HG02798 (cell line): ENCODE measurements around the gene INAFM2.

Source experiments
- ATAC-seq: cut with Tn5 transposase; IDR thresholded peaks from one replicate; pipeline ENCODE4 v1.9.1; 2021; ENCODE audit warnings: mild to moderate bottlenecking; ENCODE audit not compliant: unreplicated experiment, poor library complexity

Gene INAFM2

DNA sequence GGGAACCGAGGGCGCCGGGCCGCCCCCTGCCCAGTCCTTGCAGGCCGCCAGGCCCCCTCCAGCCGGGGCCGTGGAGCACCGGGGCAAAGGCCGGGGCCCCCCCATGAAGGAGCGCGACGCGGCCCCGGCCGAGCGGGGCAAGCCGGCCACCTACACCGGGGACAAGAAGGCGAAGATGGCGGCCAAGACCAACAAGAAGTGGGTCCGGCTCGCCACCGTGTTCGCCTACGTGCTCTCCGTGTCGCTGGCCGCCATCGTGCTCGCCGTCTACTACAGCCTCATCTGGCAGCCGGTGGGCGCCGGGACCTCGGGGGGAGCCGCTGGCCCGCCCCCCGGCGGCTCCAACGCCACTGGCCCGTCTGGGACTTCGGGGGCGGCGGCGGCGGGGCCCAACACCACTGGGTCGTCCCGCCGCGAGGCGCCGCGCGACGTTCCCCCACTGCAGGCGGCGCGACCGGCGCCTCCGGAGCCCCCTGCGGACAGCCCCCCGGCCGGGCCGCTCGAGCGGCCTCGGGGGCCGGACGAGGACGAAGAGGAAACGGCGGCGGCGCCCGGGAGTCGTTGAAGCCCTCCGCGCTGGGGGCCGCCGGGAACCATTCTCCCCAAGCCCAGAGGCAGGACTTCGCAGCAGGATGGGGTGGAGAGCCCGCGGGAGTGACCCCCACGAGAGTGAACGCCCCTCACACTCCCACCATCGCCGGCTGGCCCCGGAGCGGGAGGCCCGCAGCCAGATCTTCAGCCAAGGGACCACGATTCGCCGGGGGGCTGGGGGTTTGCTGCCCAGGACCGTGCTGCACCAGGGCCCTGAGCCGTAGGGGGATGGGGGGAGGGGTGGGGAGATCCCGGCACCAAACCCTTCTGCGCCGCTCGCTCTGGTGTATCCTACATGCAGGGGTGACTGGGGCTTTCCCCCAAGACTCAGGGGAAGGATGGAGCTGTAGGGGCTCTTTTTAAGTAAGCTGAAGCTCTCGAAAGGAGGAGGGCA is 753 bp downstream of the INAFM2 start:
- ATAC-seq, result no peak

DNA sequence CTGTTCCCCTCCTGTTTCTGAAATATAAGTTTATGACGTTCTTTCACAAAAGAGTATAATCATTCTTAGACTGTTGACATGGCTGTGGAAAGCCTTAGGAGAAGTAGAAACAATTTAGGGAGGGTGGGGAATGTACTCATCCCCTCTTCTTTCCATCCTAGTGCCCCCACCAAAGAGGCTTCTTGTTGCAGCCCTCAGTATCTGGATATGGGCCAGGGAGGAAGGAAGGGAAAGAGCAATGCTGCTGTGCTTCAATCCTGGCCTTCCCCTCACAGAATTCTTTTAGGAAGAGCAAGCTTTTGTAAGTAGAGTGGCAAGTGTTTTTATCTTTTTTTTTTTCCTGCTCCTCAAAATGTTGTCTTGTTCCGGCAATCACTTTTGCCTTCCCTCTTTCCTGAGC is 1.7 kb downstream of the INAFM2 start:
- ATAC-seq, result no peak

DNA sequence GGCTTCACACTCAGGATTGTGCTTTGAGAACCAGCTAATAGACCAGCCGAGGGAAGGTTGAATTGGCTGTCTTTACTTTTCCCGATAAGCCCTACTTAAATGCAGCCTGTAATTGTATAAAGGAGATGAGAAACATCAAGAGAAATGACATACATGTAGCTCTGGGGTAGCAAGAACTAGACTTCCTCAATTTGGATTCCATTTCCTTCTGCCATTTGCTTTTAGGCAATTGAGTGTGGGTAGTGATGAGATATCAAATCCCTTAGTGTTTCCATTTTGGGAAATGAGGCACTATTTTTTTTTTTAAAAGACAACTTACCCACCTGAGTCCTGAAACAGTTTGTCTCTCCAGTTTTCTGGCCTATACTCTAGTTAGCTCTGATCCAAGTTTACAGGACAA is 2.2 kb downstream of the INAFM2 start:
- no peak for ATAC-seq

- ATAC-seq, result no peak
These were observed 4.0 kb downstream of the INAFM2 start for GRCh38 chr15:40327457-40327856.

DNA sequence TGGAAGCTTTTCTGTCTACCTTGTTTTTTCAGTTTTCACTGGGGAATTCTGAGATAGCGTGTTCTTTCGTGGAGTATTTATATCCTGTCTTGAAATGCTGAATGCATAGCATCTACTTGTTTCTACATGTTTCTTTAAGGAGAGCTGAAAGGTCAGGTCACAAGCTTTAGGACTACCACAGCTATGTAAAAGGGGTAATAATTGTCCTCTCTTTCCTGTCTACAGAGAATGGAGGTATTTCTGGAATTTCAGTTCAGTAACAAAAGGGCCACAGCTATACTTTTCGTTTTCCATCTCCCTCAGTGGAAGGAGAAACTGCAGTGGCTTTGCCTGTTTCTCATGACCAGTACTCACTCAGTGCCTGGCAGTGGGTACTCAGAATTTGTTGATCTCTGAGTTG is 4.7 kb downstream of the INAFM2 start:
- ATAC-seq, result no peak

DNA sequence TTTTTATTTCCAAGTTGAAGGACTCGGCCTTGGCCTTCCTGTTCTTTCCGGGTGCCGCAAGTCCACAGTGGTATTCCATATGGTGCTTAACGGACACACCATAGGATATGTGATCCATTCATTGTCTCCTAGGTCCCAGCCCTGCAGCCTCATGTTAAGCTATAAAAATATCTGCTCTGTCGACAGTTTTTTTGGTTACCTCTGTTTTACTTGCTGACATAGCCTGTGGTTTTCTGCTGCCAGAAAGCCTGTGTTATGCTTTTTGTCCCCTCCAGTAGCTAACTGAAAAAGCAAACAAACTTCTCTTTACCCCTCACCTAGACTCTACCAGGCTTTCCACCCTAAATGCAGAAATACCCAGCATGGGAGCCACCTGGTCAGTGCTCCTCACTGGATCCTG is 5.3 kb downstream of the INAFM2 start:
- ATAC-seq, result no peak

- ATAC-seq, result no peak
These were observed 6.3 kb downstream of the INAFM2 start for GRCh38 chr15:40329804-40330203.

- no peak for ATAC-seq
These were observed 6.9 kb downstream of the INAFM2 start for GRCh38 chr15:40330368-40330836.

DNA sequence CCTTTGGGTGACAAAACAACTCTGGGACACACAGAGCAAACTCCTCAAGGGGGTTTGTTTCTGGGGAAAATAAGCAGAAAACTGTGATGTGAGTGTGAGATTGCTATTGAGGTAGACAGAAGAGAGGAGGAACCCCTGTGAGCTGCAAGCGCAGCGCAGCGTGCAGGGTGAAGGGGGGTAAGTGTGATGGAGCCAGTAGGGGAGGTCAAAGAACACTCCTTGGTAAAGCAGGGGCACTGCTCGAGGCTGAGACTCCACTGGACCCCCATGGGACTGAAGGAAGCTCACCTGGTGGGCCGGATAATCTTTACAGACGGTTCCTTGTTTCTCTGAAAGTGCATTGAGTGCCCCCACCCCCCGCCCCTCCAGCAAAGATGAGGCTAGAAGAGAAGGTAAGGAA is 7.5 kb downstream of the INAFM2 start:
- no peak for ATAC-seq

DNA sequence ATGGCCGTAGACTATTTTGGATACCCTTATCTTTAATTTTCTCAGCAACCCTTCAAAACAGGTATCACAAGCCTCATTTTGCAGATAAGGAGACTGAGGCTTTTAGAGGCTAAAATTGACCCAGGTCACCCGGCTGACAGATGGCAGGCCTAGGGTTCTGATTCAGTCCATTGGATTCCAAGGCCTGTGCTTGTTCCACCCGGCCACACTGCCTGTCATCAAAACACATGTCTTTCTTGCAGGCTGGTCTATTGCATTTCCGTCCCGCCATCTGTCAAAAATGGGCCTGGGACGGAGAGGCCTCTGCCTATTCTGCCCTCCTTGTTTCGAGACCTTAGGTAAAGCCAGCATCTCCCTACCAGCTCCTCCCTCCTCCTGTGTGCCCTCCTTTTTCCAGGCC is 8.1 kb downstream of the INAFM2 start:
- no peak for ATAC-seq

GRCh38 chr15:40332113-40332781 is 8.8 kb downstream of the INAFM2 start:
- no peak for ATAC-seq

GRCh38 chr15:40333922-40334492 is 10.5 kb downstream of the INAFM2 start:
- ATAC-seq, result no peak

DNA sequence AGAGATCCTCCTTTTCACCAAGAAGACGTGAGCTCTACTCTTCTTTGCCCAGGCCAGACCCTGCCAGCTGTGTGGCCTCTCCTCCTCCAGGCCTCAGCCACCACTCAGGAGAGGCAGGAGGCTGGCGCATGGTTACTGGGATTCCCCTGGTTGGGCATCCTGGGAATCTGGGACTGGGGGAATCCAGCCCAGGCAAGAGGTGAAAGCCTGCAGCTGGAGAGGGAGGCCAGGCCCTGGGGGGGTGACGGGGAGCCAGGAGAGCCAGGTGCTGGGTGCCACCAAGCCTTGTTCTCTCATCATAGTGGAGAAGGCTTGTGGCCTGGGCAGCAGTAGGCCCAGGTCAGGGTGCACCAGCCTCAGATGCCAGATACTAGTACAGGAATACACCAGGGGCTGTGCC is 11.0 kb downstream of the INAFM2 start:
- ATAC-seq, result no peak

DNA sequence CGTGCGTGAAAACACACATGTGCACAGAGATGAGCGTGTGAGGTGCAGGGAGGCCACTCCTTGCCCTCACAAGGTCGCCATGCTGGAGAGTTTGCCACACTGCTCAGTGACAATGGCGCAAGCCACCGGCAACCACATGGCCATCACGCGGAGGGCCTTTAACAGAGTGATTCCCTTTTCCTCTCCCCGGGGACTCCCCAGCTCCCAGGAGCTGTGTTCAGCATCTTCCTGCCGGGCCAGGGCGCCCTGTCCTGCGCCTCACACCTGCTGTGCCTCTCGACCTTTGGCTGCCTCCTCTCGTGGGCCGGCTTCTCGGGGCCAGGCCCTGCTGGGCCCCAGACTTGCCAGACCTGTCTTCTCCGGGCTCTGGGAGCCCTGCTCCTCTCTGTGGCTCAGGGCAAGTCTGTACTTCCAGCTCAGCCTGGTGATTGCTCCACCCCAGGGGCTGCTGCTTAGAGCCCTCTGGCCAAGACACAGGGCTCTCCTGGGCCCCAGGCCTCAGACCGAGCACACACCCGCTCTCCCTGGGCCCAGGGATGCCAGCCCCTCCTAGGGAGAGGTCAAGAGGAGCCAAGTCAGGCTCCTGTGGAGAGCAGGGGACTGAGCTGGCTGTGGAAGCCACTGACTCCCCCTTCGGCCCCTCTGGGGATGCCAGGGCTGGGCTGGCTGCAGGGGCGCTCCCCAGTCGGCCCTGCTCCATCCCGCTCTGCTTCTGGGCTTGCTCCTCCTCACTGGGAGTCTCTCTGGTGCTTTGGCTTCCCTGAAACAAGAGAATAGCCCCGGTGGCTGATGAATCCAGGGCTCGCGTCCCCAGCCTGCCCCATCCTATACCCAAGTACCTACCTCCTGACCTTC is 11.7 kb downstream of the INAFM2 start:
- no peak for ATAC-seq

- no peak for ATAC-seq
These were observed 12.6 kb downstream of the INAFM2 start for GRCh38 chr15:40335938-40336743.

DNA sequence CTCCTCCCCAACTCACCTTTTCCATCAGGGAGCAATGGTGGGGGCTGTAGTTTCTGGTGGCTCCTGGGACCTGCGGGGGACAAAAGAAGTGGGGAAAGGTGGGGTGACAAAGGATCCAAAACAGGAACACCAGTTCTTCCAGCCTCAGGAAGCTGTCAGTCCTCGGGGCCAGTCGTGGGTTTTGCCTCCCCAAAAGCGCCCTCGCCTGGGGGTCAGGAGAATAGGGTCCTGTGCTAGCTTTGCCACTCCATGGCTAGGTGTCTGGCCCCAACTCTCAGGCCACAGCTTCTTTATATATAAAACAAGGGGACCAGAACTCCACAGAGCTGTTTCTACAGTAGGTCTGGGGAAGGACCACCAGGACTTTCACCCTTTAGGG is 13.2 kb downstream of the INAFM2 start:
- no peak for ATAC-seq

- ATAC-seq, result no peak
These were observed 14.1 kb downstream of the INAFM2 start for GRCh38 chr15:40337597-40337996.

- peak; percentile 65 for ATAC-seq
These were observed 14.7 kb downstream of the INAFM2 start for GRCh38 chr15:40338041-40338657.
